GM12865 (cell line): ENCODE data around the gene GOLGA6L10.
"Not testable (repeated sequence)": the region's sequence is repeated elsewhere in the genome, so short reads cannot be mapped to it uniquely, and the experiment has no call there.

Experiments
- DNase-seq: peaks from one replicate; pipeline ENCODE4 v3.0.0; 2010; ENCODE audit warnings: low read depth
- H3K4me3 ChIP-seq: 2 replicates; pipeline ENCODE4 v1.5.1; 2011; ENCODE audit warnings: mild to moderate bottlenecking, low read depth, low read length, control low read depth
- CTCF ChIP-seq: IDR thresholded peaks from 2 replicates; pipeline ENCODE4 v1.5.1; 2011; ENCODE audit warnings: low read length, control low read depth, low read depth, inconsistent platforms; ENCODE audit not compliant: insufficient read depth; ENCODE audit errors: missing control alignments

GOLGA6L10 gene

GRCh38 chr15:82371656-82372055 is 22.4 kb upstream of the GOLGA6L10 start:
- no peak for DNase-seq
- no peak overlapping the region for H3K4me3 ChIP-seq
- no peak for TF ChIP-seq CTCF

DNA sequence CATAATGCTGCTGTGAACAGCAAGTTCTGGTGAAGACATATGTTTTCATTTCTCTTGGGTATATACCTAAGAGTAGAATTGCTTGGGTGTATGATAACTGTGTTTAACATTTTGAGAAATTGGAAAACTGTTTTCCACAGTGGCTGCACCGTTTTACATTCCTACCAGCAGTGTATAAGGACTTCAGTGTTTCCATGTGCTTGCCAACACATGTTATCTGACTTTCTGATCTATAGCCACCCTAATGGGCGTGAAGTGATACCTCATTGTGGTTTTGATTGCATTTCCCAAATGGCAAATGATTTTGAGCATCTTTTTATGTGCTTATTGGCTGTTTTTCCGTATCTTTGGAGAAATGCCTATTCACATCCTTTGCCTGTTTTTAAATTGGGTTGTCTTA is 18.5 kb upstream of the GOLGA6L10 start:
- DNase-seq, H3K4me3 ChIP-seq: not testable (repeated sequence)

DNA sequence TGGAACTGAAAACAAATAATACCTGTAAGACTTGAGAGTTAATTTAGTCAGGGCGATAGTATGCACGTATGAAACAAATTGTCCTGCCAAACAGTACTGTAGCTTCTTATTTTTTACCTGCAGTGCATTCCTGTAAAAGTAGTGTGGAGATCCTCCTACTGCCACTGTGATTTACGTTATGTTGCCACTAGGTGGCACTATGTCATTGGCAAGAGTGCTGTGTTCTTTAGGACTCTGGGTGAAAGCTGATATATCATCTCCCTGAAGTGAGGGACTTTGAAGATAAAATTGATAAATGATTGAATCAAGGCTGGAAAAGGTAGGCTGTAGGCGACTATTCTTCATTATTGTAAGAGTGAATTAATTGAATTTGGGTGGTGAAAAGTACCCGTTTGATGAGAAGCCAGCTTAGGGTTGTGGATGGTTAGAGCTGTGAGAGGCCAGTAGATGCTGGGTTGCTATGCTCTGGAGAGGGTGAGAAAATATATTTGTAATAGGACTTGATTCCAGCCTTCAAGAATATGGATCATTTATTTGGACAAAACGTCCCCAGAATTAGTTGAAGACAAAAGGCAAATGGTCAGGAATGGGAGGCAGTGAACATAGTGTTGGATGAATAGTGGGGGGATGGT is 16.5 kb upstream of the GOLGA6L10 start:
- not testable (repeated sequence) for H3K4me3 ChIP-seq, DNase-seq
- TF ChIP-seq CTCF = peak; percentile 16

DNA sequence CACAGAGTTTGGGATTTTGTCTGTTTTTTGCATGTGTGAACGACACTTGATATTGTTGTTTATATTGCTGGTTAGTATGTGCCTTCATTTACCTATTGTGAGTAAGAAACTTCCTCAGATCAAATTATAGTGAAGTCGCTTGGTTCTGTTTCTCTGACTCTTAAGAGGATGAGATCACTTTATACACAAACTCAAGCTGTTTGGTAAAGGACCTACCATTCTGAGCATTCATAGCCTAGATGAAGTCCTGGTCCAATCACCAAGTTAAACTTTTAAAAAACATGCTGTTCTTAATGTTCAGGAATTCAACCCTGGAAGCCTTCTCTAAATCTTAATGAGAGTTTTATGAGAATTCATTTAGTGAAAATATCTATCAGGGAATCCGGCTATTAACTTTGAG is 15.3 kb upstream of the GOLGA6L10 start:
- H3K4me3 ChIP-seq, DNase-seq: not testable (repeated sequence)

DNA sequence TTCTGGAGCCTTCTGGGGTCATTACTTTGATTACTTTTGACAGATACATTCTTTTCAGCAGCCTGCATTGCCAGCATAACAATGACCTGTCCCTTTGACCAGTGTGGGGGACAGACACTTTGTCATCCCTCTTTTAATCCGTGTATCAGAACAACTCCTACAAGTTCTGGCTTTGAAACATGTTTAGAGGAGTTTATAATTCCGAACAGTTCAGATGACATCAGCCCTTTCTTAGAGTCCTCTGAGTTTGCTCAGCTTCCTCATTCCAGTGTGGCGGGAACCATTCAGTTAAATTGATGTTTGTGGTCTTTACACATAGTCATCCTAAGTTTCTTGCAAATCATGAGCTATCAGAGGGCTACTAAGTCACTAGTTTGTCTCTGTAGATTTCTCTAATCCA is 13.5 kb upstream of the GOLGA6L10 start:
- not testable (repeated sequence) for DNase-seq, H3K4me3 ChIP-seq

- not testable (repeated sequence) for H3K4me3 ChIP-seq, DNase-seq
These were observed 11.3 kb upstream of the GOLGA6L10 start for GRCh38 chr15:82360618-82361017.

DNA sequence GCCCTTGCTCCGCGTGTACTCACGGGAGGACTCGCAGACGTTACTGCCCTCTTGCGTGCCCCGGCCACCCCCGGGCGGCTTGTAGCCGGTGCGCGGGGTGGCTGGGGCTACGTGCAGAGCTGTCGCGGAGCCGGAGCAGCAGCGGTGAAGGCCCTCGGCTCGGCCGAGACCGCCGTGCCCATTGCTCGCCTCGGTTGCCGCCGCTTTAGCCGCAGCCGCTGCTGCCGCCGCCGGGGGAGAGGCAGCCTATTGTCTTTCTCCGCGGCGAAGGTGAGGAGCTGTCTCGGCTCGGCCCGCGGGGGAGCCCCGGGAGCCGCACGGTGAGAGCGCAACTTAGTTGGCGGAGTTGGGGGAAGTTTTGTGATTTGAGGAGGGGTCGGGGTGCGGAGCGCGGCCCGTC is 5.8 kb upstream of the GOLGA6L10 start:
- not testable (repeated sequence) for DNase-seq, H3K4me3 ChIP-seq

DNA sequence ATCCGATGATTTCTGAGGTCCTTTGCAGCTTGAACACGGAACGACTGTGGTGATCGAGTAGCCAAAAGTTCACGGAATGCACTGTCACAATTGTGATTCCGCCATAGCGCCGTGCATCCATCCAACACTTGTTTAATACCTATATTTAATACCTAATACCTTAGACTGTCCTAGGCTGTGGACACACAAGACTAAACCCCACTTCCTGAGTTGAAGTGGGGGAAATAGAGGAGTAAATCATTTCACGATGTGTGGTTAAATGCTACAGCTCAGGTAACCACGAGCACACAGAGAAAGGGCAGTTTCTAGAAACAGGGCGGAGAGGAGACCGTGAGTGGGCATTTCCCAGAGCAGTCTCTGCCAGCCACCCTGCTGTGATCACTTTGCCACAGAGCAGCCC is 5.3 kb upstream of the GOLGA6L10 start:
- not testable (repeated sequence) for H3K4me3 ChIP-seq, DNase-seq

- not testable (repeated sequence) for H3K4me3 ChIP-seq, DNase-seq
These were observed 1.6 kb downstream of the GOLGA6L10 start for GRCh38 chr15:82347645-82348044.

GRCh38 chr15:82345176-82345575 is 4.1 kb downstream of the GOLGA6L10 start:
- H3K4me3 ChIP-seq, DNase-seq: not testable (repeated sequence)

- not testable (repeated sequence) for H3K4me3 ChIP-seq, DNase-seq
These were observed 4.9 kb downstream of the GOLGA6L10 start for GRCh38 chr15:82344421-82344820.

DNA sequence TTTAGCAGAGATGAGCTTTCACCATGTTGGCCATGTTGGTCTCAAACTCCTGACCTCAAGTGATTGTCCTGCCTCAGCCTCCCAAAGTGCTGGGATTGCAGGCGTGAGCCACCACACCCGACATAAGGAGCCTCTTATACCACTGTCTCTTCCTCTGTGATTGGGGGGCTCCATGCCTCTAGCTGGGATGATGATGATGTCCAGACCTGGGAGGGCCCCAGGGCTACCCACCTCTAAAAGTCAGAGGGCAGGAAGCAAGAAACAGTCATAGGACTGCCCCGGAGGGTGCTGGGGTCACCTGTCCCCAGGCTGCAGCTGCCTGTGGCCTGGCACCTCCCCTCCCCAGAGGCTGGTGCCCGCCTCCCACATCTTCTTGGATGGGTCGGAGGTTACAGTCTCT is 5.4 kb downstream of the GOLGA6L10 start:
- not testable (repeated sequence) for DNase-seq, H3K4me3 ChIP-seq
